ENCODE results near the gene TOP3B. TPM values are rescaled to one million over a fixed set of nuclear protein-coding genes. Genes with fewer than 3 reads are reported as not detected.

TOP3B gene
- total RNA-seq, 1 donor from 2014 or later = 26.4 TPM

- Histone ChIP-seq H3K9me3 (no peaks in the 10 kb centered on the region), H3K4me3 (no peak overlapping the region), H3K27me3 (no peaks in the 10 kb centered on the region), H3K4me1 (no peaks in the 10 kb centered on the region), H3K27ac (no peak overlapping the region), H3K36me3 (peaks cover 51 to 58% of the 10 kb centered on the region in 2 donors)
- DNase-seq (ENCODE audit: low spot score in 2 of 2) = no peak
- intact Hi-C loops (cut with DNase I) = no loop called here
- TF ChIP-seq CTCF (IDR thresholded peaks at IDR 0.05) = no peak
These were observed 23.1 kb downstream of the TOP3B start for GRCh38 chr22:21959274-21960074.

- H3K4me1 ChIP-seq = no peaks in the 10 kb centered on the region
- TF ChIP-seq CTCF (IDR thresholded peaks at IDR 0.05) = no peak
- no peak for DNase-seq (ENCODE audit: low spot score in 2 of 2)
- no peaks in the 10 kb centered on the region for H3K9me3 ChIP-seq
- H3K27me3 ChIP-seq = no peaks in the 10 kb centered on the region
- H3K4me3 ChIP-seq = no peak overlapping the region
- intact Hi-C loops (cut with DNase I) = no loop called here
- no peak overlapping the region for H3K27ac ChIP-seq
- H3K36me3 ChIP-seq = peaks cover 43 to 50% of the 10 kb centered on the region in 2 donors
These were observed 24.0 kb downstream of the TOP3B start for GRCh38 chr22:21958360-21959273.

GRCh38 chr22:21952586-21953571, 29.7 kb downstream of the TOP3B start, which contains the start of gene PPM1F:
Gene PPM1F, minus strand, starts transcription at chr22:21952848. Its CDS starts 6,800 bp downstream, at chr22:21946048.
- Histone ChIP-seq H3K9me3 (no peaks in the 10 kb centered on the region), H3K36me3 (no peaks in the 10 kb centered on the region), H3K27ac (peak within 1 kb of the TSS; percentile 37 to 66), H3K4me3 (peak within 1 kb of the TSS; percentile 77 to 83), H3K4me1 (peaks cover 0 to 8% of the 10 kb centered on the region in 2 donors), H3K27me3 (no peaks in the 10 kb centered on the region)
- intact Hi-C loops (cut with DNase I) = loop anchor here (2.0 kb wide), 2 partner anchors 14 to 240 kb away; no protein-coding TSS in a partner anchor
- DNase-seq (ENCODE audit: low spot score in 2 of 2) = peak; percentile 47 to 92
- peak; percentile 64 to 97 (median 76) for TF ChIP-seq CTCF (IDR thresholded peaks at IDR 0.05)

GRCh38 chr22:21951931-21952465, 30.6 kb downstream of the TOP3B start:
- intact Hi-C loops (cut with DNase I) = loop anchor here (2.0 kb wide), 2 partner anchors 13 to 239 kb away; no protein-coding TSS in a partner anchor
- DNase-seq (ENCODE audit: low spot score in 2 of 2) = no peak

More at GRCh38 chr22:21951931-21952465, 30.6 kb downstream of the TOP3B start:
- peak overlapping the region; percentile 77 to 83 for H3K4me3 ChIP-seq
- TF ChIP-seq CTCF (IDR thresholded peaks at IDR 0.05) = no peak
- no peaks in the 10 kb centered on the region for H3K9me3 ChIP-seq
- H3K36me3 ChIP-seq = no peaks in the 10 kb centered on the region
- peaks cover 0 to 11% of the 10 kb centered on the region in 2 donors for H3K4me1 ChIP-seq
- peak overlapping the region; percentile 37 to 66 for H3K27ac ChIP-seq
- H3K27me3 ChIP-seq = no peaks in the 10 kb centered on the region

All from ascending aorta (tissue), 2 donors.